ENCODE measurements around the gene MAST3. TPM values are rescaled to one million over a fixed set of nuclear protein-coding genes. Genes with fewer than 3 reads are reported as not detected.

MAST3 gene
- total and polyA plus RNA-seq, 2 donors (not counting 3 experiments of a cell fraction or from before 2014, with no cell fraction given), result 1.5 to 2.7 TPM

DNA sequence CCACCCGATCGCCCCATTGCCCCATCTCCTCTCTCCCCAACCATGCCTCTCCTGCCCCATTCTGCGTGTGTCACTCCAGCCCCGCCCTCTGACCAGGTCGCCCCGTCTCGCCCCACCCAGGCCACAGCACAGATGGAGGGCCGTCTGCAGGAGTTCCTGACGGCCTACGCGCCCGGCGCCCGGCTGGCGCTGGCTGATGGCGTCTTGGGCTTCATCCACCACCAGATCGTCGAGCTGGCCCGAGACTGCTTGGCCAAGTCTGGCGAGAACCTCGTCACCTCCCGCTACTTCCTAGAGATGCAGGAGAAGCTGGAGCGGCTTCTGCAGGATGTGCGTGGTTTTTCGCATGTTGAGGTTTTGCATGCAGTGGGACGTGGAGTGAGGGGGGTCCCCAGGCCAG, 26.2 kb downstream of the MAST3 start:
- H2AFZ ChIP-seq (ENCODE audit: low read depth, low read length), result no peak overlapping the region
- DNase-seq (ENCODE audit: low read depth, low spot score), result no peak
- no peaks in the 10 kb centered on the region for H3K9me3 ChIP-seq (replicated peaks; ENCODE audit: control insufficient read depth, insufficient read depth, low read length)
- H3K27ac ChIP-seq (ENCODE audit: insufficient read depth, low read depth, low read length), result no peak overlapping the region
- POLR2A ChIA-PET, result no interaction called here
- BruUV-seq (replicated peaks), result no TSS peak
- no peaks in the 10 kb centered on the region for H3K79me2 ChIP-seq (ENCODE audit: control insufficient read depth, insufficient read depth, low read length)
- no peak overlapping the region for H3K4me2 ChIP-seq (ENCODE audit: insufficient read depth, low read length)
- no peaks in the 10 kb centered on the region for H3K27me3 ChIP-seq (ENCODE audit: control insufficient read depth in 2 of 2, insufficient read depth in 2 of 2, low read length in 2 of 2)
- H3K9ac ChIP-seq (replicated peaks; ENCODE audit: extremely low read depth, insufficient read depth, low read length), result no peak overlapping the region
- TF ChIP-seq POLR2A (IDR thresholded peaks at IDR 0.05; ENCODE audit: low read depth, low read length), result no peak
- no peak for TF ChIP-seq FOS (IDR thresholded peaks at IDR 0.05; ENCODE audit: borderline replicate concordance, insufficient read depth, low read length)
- TF ChIP-seq CTCF (IDR thresholded peaks at IDR 0.05; ENCODE audit: extremely low read depth in 1 of 2, insufficient read depth in 1 of 2, low read depth in 1 of 2, low read length in 2 of 2), result no peak
- TF ChIP-seq GATA2 (IDR thresholded peaks at IDR 0.05; ENCODE audit: insufficient read depth, insufficient read length, low read depth, low read length), result no peak
- no peak for TF ChIP-seq MYC (IDR thresholded peaks at IDR 0.05; ENCODE audit: low read depth, low read length)
- TF ChIP-seq EZH2 (IDR thresholded peaks at IDR 0.05; ENCODE audit: borderline replicate concordance, low read depth, low read length, severe bottlenecking), result no peak
- TF ChIP-seq POLR2AphosphoS5 (IDR thresholded peaks at IDR 0.05; ENCODE audit: insufficient read depth, low read depth, low read length), result no peak
- no peak for TF ChIP-seq JUN (IDR thresholded peaks at IDR 0.05; ENCODE audit: borderline replicate concordance, insufficient read depth, insufficient read length, low read depth)
- TF ChIP-seq MAX (IDR thresholded peaks at IDR 0.05; ENCODE audit: insufficient read depth, insufficient read length), result no peak
- H3K4me1 ChIP-seq (ENCODE audit: control insufficient read depth, extremely low read depth, insufficient read depth, low read length), result no peaks in the 10 kb centered on the region
- FAIRE-seq, result no peak
- H3K9me1 ChIP-seq (replicated peaks; ENCODE audit: control insufficient read depth, extremely low read depth, insufficient read depth, low read length), result no peaks in the 10 kb centered on the region
- CTCF ChIA-PET, result interaction anchor here (6.2 kb wide), 1 partner anchor 11 kb away, joined by 34 read pairs; no protein-coding TSS in a partner anchor
- intact Hi-C loops (cut with micrococcal nuclease), result no loop called here
- dilution Hi-C loops (cut with MboI; ENCODE audit: extremely low pct_ligation_motif_present, low sequenced_read_pairs), result no loop called here
- no peaks in the 10 kb centered on the region for H3K36me3 ChIP-seq (ENCODE audit: control insufficient read depth in 2 of 2, extremely low read depth in 1 of 2, insufficient read depth in 2 of 2, low read length in 2 of 2)
- no peaks in the 10 kb centered on the region for H4K20me1 ChIP-seq (replicated peaks; ENCODE audit: control insufficient read depth, extremely low read depth, insufficient read depth, low read length)
- no peak overlapping the region for H3K4me3 ChIP-seq (replicated peaks in 1 of 3; ENCODE audit: insufficient read depth in 1 of 3, low read depth in 1 of 3, low read length in 3 of 3)

Measured in endothelial cell of umbilical vein (primary cell).